ENCODE results near the gene ENKD1.

Gene ENKD1

GRCh38 chr16:67654403-67654911 is 12.1 kb downstream of the ENKD1 start:
- no peak for DNase-seq (ENCODE audit: low read depth)

GRCh38 chr16:67653789-67654402 is 12.7 kb downstream of the ENKD1 start:
- H3K4me3 ChIP-seq (ENCODE audit: low read length), result no peak overlapping the region
- TF ChIP-seq CTCF (conservative IDR thresholded peaks at IDR 0.05; ENCODE audit: low read depth, low read length), result no peak
- DNase-seq (ENCODE audit: low read depth), result no peak

More at GRCh38 chr16:67654403-67654911, 12.1 kb downstream of the ENKD1 start:
- H3K4me3 ChIP-seq (ENCODE audit: low read length), result no peak overlapping the region
- TF ChIP-seq CTCF (conservative IDR thresholded peaks at IDR 0.05; ENCODE audit: low read depth, low read length), result no peak

- TF ChIP-seq CTCF (conservative IDR thresholded peaks at IDR 0.05; ENCODE audit: low read depth, low read length), result peak; percentile 26
- peak overlapping the region; percentile 38 for H3K4me3 ChIP-seq (ENCODE audit: low read length)
- DNase-seq (ENCODE audit: low read depth), result no peak
Observed at GRCh38 chr16:67653128-67653788, 13.3 kb downstream of the ENKD1 start.

GRCh38 chr16:67652578-67653127 is 13.9 kb downstream of the ENKD1 start:
- DNase-seq (ENCODE audit: low read depth), result no peak
- H3K4me3 ChIP-seq (ENCODE audit: low read length), result peak overlapping the region; percentile 12
- no peak for TF ChIP-seq CTCF (conservative IDR thresholded peaks at IDR 0.05; ENCODE audit: low read depth, low read length)

- no peak for DNase-seq (ENCODE audit: low read depth)
- no peak for TF ChIP-seq CTCF (conservative IDR thresholded peaks at IDR 0.05; ENCODE audit: low read depth, low read length)
- H3K4me3 ChIP-seq (ENCODE audit: low read length), result no peak overlapping the region
Observed at GRCh38 chr16:67651847-67652246, 14.7 kb downstream of the ENKD1 start.

- H3K4me3 ChIP-seq (ENCODE audit: low read length), result no peak overlapping the region
- no peak for DNase-seq (ENCODE audit: low read depth)
- TF ChIP-seq CTCF (conservative IDR thresholded peaks at IDR 0.05; ENCODE audit: low read depth, low read length), result no peak
Observed at GRCh38 chr16:67651039-67651438, 15.5 kb downstream of the ENKD1 start.

Measured in retinal pigment epithelial cell (primary cell).